Sigmoid colon (tissue), 3 donors: Measurements from ENCODE around the gene TRDMT1.

ENCODE experiments used
- CTCF ChIP-seq, 4 experiments: fragments of 450-650 bp in 3 of 4; fragments of 200-600 bp in 1 of 4; IDR thresholded peaks; one replicate each; pipeline ENCODE4 v1.5.1; 2016 to 2019; ENCODE audit warnings: antibody characterized with exemption in 4 of 4, mild to moderate bottlenecking in 3 of 4, moderate library complexity in 2 of 4
- POLR2A ChIP-seq, 2 donors: fragments of 450-650 bp; IDR thresholded peaks; one replicate each; pipeline ENCODE4 v1.6.1; 2016; ENCODE audit warnings: antibody characterized with exemption in 2 of 2, mild to moderate bottlenecking in 2 of 2, moderate library complexity in 2 of 2

GRCh38 chr10:17171141-17171641 is 30.3 kb downstream of the TRDMT1 start:
- TF ChIP-seq CTCF (IDR thresholded peaks at IDR 0.05) (no peak), POLR2A (IDR thresholded peaks at IDR 0.05) (no peak)
